Measurements from ENCODE around the gene GNB1L.

DNA sequence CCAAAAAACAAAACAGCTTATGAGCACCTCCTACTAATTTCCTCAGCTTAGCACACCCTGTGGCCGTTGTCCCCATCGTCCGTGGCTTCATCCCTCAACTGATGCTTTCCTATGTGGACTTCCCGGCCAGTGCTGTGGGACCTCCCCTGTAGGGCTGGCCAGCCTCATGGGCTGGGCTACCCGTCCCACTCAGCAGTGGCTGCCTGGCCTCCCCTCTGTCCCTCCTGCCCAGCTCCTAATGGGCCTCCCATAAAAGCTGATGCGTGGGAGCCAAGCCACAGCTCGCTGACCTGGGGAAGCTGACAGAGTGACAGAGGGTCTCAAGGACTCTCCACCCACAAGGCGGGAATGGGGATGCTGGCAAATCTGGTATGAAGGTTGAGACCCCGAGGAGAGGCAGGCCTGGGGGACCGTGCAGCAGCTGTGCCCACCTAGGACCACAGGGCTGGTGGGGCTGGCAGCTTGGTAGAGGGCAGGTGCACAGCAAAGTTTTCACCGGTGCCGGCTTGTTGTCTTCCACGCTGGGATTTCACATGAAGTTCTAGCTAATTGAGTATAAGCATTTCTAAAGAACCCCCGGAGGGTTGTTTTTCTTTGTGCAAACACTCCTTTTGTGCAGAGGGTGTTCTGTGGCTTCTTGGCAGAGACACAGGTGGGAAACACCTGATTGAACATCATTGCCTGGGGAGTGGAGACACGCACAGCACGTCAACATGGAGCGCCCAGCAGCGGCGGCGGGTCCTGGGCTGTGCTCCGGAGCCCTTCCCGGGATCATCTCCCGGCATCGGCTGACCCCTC is 70.9 kb downstream of the GNB1L start:
- TF ChIP-seq CTCF (IDR thresholded peaks at IDR 0.05) (no peak), EZH2 (IDR thresholded peaks at IDR 0.05; ENCODE audit: borderline replicate concordance, insufficient read depth, low read depth, low read length, poor library complexity, severe bottlenecking) (no peak)

All from B cell (primary cell).